Stimulated activated naive B cell treated with anti-CD40 and anti-IgM and Interleukin-4, amounts not matched to agents 10 μg/mL and 1 μg/mL and 100 μg/mL, for 72 hours (primary cell): ENCODE data around the gene NDUFB10.

Source experiments
- ATAC-seq, 2 donors: fragments of 150-1000 bp; cut with Tn5 transposase; replicated peaks; 2 replicates each; pipeline ENCODE4 v1.10.0; 2021; ENCODE audit warnings: moderate library complexity in 1 of 2
- DNase-seq: peaks from one replicate; pipeline ENCODE4 v3.0.0; 2021
- H3K27ac Mint-ChIP-seq: one replicate; pipeline ENCODE4 v1.8.0; 2022; ENCODE audit warnings: mild to moderate bottlenecking, mixed read lengths
- H3K27me3 Mint-ChIP-seq, 2 donors: one replicate each; pipeline ENCODE4 v1.8.0; 2022; ENCODE audit warnings: mixed read lengths in 2 of 2
- H3K36me3 Mint-ChIP-seq, 2 donors: one replicate each; pipeline ENCODE4 v1.8.0; 2022; ENCODE audit warnings: mixed read lengths in 2 of 2, mild to moderate bottlenecking in 1 of 2
- H3K4me1 Mint-ChIP-seq, 2 donors: one replicate each; pipeline ENCODE4 v1.8.0; 2022; ENCODE audit warnings: mixed read lengths in 2 of 2, mild to moderate bottlenecking in 1 of 2
- H3K4me3 Mint-ChIP-seq, 2 donors: one replicate each; pipeline ENCODE4 v1.8.0; 2022; ENCODE audit warnings: mild to moderate bottlenecking in 2 of 2, mixed read lengths in 2 of 2, moderate library complexity in 1 of 2
- H3K9me3 Mint-ChIP-seq, 2 donors: one replicate each; pipeline ENCODE4 v1.8.0; 2022; ENCODE audit warnings: mixed read lengths in 2 of 2, mild to moderate bottlenecking in 1 of 2

Gene NDUFB10

GRCh38 chr16:1963806-1964505 is 4.6 kb downstream of the NDUFB10 start:
- H3K27ac Mint-ChIP-seq, result peak overlapping the region; percentile 99
- ATAC-seq, result peak; percentile 1 to 18
- H3K36me3 Mint-ChIP-seq, result peaks cover 40 to 62% of the 10 kb centered on the region in 2 donors
- no peaks in the 10 kb centered on the region for H3K9me3 Mint-ChIP-seq
- no peaks in the 10 kb centered on the region for H3K27me3 Mint-ChIP-seq
- no peak for DNase-seq
- H3K4me1 Mint-ChIP-seq, result peaks cover 39 to 67% of the 10 kb centered on the region in 2 donors
- H3K4me3 Mint-ChIP-seq, result peak overlapping the region; percentile 96

- H3K27me3 Mint-ChIP-seq, result no peaks in the 10 kb centered on the region
- H3K36me3 Mint-ChIP-seq, result peaks cover 40 to 62% of the 10 kb centered on the region in 2 donors
- ATAC-seq (peak; percentile 86 to 94), DNase-seq (peak; percentile 98)
- no peaks in the 10 kb centered on the region for H3K9me3 Mint-ChIP-seq
- peak within 1 kb of the TSS; percentile 99 for H3K27ac Mint-ChIP-seq
- H3K4me3 Mint-ChIP-seq, result peak within 1 kb of the TSS; percentile 96
- peaks cover 38 to 62% of the 10 kb centered on the region in 2 donors for H3K4me1 Mint-ChIP-seq
Observed at GRCh38 chr16:1964506-1965395, 5.4 kb downstream of the NDUFB10 start, which contains the start of gene RPS2. Gene RPS2, minus strand, starts transcription at chr16:1964826. Its CDS starts 201 bp downstream, at chr16:1964625.

GRCh38 chr16:1965396-1966001 is 6.2 kb downstream of the NDUFB10 start:
- H3K27me3 Mint-ChIP-seq, result no peaks in the 10 kb centered on the region
- peak overlapping the region; percentile 99 for H3K27ac Mint-ChIP-seq
- H3K36me3 Mint-ChIP-seq, result peaks cover 34 to 56% of the 10 kb centered on the region in 2 donors
- peak overlapping the region; percentile 96 for H3K4me3 Mint-ChIP-seq
- ATAC-seq (no peak), DNase-seq (no peak)
- peaks cover 34 to 62% of the 10 kb centered on the region in 2 donors for H3K4me1 Mint-ChIP-seq
- H3K9me3 Mint-ChIP-seq, result no peaks in the 10 kb centered on the region

GRCh38 chr16:1966460-1966859 is 7.1 kb downstream of the NDUFB10 start, which contains the start of gene RNF151:
Gene RNF151, plus strand, starts transcription at chr16:1966856. Its CDS starts 26 bp downstream, at chr16:1966882.
- ATAC-seq, result no peak
- Mint-ChIP-seq H3K4me1 (peaks cover 32 to 61% of the 10 kb centered on the region in 2 donors), H3K27ac (peak within 1 kb of the TSS; percentile 99), H3K9me3 (no peaks in the 10 kb centered on the region), H3K27me3 (no peaks in the 10 kb centered on the region), H3K36me3 (peaks cover 38 to 53% of the 10 kb centered on the region in 2 donors), H3K4me3 (peak within 1 kb of the TSS; percentile 96)
- DNase-seq, result no peak

- Mint-ChIP-seq H3K9me3 (no peaks in the 10 kb centered on the region), H3K4me1 (peaks cover 30 to 60% of the 10 kb centered on the region in 2 donors), H3K36me3 (peaks cover 35 to 49% of the 10 kb centered on the region in 2 donors), H3K4me3 (no peak overlapping the region), H3K27ac (no peak overlapping the region), H3K27me3 (peaks cover 0 to 4% of the 10 kb centered on the region in 2 donors)
- DNase-seq, result no peak
- ATAC-seq, result no peak
Observed at GRCh38 chr16:1968146-1968953, 9.0 kb downstream of the NDUFB10 start.

- Mint-ChIP-seq H3K27me3 (peaks cover 4 to 8% of the 10 kb centered on the region in 2 donors), H3K36me3 (peaks cover 36 to 56% of the 10 kb centered on the region in 2 donors), H3K9me3 (no peaks in the 10 kb centered on the region), H3K27ac (peak within 1 kb of the TSS; percentile 98), H3K4me3 (peak within 1 kb of the TSS; percentile 98 to 100), H3K4me1 (peaks cover 24 to 45% of the 10 kb centered on the region in 2 donors)
- DNase-seq (peak; percentile 94), ATAC-seq (peak; percentile 97 to 98)
Observed at GRCh38 chr16:1971796-1972489, 12.6 kb downstream of the NDUFB10 start, which contains the start of gene TBL3. Gene TBL3, plus strand, starts transcription at chr16:1972053. Its CDS starts 112 bp downstream, at chr16:1972165.

GRCh38 chr16:1972490-1972877 is 13.1 kb downstream of the NDUFB10 start:
- peaks cover 24 to 42% of the 10 kb centered on the region in 2 donors for H3K4me1 Mint-ChIP-seq

GRCh38 chr16:1973461-1974156 is 14.3 kb downstream of the NDUFB10 start:
- no peaks in the 10 kb centered on the region for H3K9me3 Mint-ChIP-seq
- peaks cover 47 to 63% of the 10 kb centered on the region in 2 donors for H3K36me3 Mint-ChIP-seq
- peak overlapping the region; percentile 29 to 100 for H3K4me3 Mint-ChIP-seq
- peaks cover 24 to 39% of the 10 kb centered on the region in 2 donors for H3K4me1 Mint-ChIP-seq
- no peak for ATAC-seq
- no peak overlapping the region for H3K27ac Mint-ChIP-seq
- peaks cover 13 to 14% of the 10 kb centered on the region in 2 donors for H3K27me3 Mint-ChIP-seq
- no peak for DNase-seq

More at GRCh38 chr16:1972490-1972877, 13.1 kb downstream of the NDUFB10 start:
- H3K27ac Mint-ChIP-seq, result peak overlapping the region; percentile 98
- H3K9me3 Mint-ChIP-seq, result no peaks in the 10 kb centered on the region
- peak overlapping the region; percentile 98 to 100 for H3K4me3 Mint-ChIP-seq
- peaks cover 6 to 10% of the 10 kb centered on the region in 2 donors for H3K27me3 Mint-ChIP-seq
- DNase-seq (no peak), ATAC-seq (peak in 1 of 2 donors; percentile 10)
- peaks cover 39 to 57% of the 10 kb centered on the region in 2 donors for H3K36me3 Mint-ChIP-seq

GRCh38 chr16:1974157-1975070 is 15.1 kb downstream of the NDUFB10 start:
- H3K27ac Mint-ChIP-seq, result peak overlapping the region; percentile 25
- peak overlapping the region in 1 of 2 donors; percentile 39 for H3K4me3 Mint-ChIP-seq
- H3K36me3 Mint-ChIP-seq, result peaks cover 51 to 68% of the 10 kb centered on the region in 2 donors
- H3K4me1 Mint-ChIP-seq, result peaks cover 26 to 42% of the 10 kb centered on the region in 2 donors
- H3K9me3 Mint-ChIP-seq, result no peaks in the 10 kb centered on the region
- peaks cover 16% of the 10 kb centered on the region in 2 donors for H3K27me3 Mint-ChIP-seq
- DNase-seq (no peak), ATAC-seq (no peak)

GRCh38 chr16:1975432-1976215 is 16.3 kb downstream of the NDUFB10 start:
- Mint-ChIP-seq H3K27ac (peak overlapping the region; percentile 62), H3K9me3 (no peaks in the 10 kb centered on the region), H3K27me3 (peaks cover 18 to 24% of the 10 kb centered on the region in 2 donors), H3K36me3 (peaks cover 54 to 71% of the 10 kb centered on the region in 2 donors), H3K4me1 (peaks cover 28 to 48% of the 10 kb centered on the region in 2 donors), H3K4me3 (no peak overlapping the region)
- no peak for DNase-seq
- ATAC-seq, result no peak

- DNase-seq (no peak), ATAC-seq (no peak)
- Mint-ChIP-seq H3K36me3 (peaks cover 53 to 67% of the 10 kb centered on the region in 2 donors), H3K4me1 (peaks cover 27 to 48% of the 10 kb centered on the region in 2 donors), H3K27me3 (peaks cover 22 to 29% of the 10 kb centered on the region in 2 donors), H3K9me3 (no peaks in the 10 kb centered on the region), H3K4me3 (no peak overlapping the region), H3K27ac (peak overlapping the region; percentile 62)
Observed at GRCh38 chr16:1976216-1976520, 16.8 kb downstream of the NDUFB10 start.
